GM12872 (cell line): ENCODE measurements around the gene EPHB2.

Experiments used
- TF ChIP-seq, protein P1 (sequence below): IDR thresholded peaks from 3 replicates; pipeline ENCODE4 v1.5.1; 2011; ENCODE audit warnings: low read depth, mild to moderate bottlenecking, low read length, moderate library complexity; ENCODE audit not compliant: insufficient read depth

EPHB2 gene

DNA sequence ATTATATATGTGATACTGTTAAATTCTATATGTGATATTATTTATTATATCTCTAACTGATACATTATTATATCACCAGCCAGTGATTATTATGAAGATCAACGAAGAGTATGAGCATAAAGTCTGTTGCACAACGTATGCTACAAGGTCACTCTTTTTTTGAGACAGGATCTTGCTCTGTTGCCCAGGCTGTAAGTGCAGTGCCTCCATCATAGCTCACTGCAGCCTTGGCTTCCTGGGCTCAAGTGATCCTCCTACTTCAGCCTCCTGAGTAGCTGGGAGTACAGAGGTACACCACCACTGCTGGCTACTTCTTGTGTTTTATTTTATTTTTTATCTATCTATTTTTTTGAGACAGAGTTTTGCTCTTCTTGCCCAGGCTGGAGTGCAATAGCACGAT lies 14.0 kb upstream of the EPHB2 start:
- TF ChIP-seq, protein P1, sequence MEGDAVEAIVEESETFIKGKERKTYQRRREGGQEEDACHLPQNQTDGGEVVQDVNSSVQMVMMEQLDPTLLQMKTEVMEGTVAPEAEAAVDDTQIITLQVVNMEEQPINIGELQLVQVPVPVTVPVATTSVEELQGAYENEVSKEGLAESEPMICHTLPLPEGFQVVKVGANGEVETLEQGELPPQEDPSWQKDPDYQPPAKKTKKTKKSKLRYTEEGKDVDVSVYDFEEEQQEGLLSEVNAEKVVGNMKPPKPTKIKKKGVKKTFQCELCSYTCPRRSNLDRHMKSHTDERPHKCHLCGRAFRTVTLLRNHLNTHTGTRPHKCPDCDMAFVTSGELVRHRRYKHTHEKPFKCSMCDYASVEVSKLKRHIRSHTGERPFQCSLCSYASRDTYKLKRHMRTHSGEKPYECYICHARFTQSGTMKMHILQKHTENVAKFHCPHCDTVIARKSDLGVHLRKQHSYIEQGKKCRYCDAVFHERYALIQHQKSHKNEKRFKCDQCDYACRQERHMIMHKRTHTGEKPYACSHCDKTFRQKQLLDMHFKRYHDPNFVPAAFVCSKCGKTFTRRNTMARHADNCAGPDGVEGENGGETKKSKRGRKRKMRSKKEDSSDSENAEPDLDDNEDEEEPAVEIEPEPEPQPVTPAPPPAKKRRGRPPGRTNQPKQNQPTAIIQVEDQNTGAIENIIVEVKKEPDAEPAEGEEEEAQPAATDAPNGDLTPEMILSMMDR, result no peak

DNA sequence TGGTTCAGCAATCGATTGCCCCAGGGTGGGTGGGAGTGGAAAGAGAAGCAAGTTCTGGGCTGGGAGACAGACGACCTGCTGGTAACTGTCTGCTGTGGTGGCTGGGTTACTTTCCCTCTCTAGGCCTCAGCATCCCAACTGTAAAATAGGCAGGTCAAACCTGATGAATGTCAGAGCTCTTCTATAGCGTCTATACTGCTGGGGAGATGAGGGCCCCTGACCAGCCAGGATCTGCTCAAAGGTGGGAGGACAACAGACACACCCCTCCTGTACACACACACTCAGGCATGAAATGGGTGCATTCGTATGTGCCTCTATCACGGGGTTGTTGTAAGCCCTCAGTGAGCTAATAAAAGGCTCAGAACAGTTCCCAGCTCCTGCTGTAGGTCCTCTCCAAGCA lies 12.7 kb upstream of the EPHB2 start:
- TF ChIP-seq, protein P1, result no peak

DNA sequence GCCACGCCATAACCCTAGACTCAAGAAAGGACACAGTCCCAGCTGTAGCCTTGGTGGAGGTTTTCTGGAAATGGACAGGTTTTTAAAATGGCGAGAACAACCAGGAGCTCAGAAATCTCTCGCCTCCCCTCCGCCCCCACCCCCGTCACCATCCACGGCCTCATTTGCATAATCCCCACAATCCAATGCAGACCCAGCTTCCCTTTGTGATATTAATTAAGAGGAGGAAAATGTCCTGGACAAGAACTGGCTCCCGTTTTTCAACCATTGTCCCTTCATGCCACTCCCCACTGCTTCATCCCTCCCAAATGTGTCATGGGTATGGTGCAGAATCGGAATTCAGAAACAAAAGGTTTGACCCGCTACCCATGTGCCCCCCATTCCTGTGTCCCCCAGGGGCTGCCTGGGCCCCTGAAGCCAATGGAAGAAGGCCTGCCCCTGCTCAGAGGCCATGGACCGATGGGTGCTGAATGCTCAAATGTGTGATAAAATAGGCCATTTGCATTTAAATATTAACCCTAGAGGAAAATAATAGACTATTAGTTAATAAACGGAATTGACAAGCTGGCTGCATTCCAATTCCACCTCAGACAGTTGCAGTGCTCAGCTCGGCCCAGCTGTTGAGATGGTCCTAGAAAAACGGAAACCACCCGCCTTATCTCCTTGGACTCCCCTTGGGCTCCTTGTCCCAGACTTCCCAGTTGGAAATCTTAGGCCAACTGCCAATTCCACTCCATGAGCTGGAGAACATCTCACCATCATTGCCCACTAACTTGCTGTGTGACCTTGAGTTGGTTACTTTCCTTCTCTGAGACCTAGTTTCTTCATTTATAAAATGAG lies 10.7 kb upstream of the EPHB2 start:
- TF ChIP-seq, protein P1, result no peak

DNA sequence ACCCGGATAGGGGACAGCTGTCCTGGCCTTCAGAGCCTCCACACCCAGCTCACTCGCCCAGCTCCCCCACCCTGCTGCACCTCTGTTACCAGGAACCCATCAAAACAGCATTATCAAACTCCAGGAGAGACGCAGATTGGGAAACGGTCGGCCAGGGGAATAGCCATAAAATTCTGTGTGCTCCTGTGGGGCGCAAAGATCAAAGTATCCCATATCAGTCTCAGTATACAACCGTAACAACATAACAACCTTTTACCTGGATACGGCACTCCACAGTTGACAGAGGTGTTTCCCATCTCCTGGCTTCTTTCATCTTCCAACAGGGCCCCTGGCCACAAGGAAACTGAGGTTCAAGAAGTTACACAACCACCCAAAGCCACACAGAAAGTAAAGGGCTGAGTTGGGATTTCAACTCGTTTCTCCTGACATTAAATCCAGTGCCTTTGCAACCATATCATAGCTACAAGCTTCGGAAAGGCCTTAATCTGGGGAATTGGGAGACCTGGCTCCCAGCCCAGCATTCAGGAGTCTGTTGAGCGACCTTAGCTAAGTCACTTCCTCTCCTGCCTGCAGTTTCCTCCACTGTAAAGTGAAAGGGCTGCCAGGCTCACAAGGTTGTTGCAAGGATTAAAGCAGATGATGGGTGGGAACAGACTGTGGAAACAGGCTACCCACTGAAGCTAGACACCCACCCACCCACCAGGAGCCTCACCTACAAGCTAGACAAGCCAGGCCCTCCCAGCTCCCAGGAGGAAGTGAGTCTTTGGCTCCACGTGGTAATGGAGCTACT lies 8.1 kb upstream of the EPHB2 start:
- TF ChIP-seq, protein P1, result no peak

DNA sequence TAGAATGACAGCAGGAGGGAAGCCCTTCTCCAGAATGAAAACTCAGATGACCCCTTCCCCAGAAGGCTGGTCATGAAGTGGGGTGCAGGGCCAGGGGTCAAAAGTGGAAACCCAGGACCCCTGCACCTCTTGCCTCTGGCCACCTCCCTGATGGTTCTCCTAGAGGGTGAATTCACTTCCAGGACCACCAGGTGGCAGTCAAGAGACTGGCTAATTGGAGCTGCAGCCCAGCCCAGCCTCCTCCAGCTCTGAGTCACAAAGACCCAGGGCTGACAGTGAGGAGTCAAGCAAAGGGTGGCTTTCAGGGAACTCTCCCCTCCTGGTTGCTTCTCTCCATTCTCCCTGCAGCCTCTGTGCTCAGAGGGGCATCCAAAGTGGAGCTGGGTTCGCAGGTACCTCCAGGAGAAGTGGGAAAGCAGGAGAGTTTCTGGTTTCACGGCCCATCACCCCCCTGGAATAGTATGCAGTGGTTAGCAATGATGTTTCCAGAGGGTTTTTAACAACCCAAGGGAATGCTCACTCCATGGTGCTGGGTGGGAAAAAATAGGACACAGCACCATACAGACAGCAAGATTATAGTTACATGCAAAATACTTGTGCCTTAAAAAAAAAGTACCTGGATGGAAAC lies 6.1 kb upstream of the EPHB2 start:
- TF ChIP-seq, protein P1, result peak; percentile 90

DNA sequence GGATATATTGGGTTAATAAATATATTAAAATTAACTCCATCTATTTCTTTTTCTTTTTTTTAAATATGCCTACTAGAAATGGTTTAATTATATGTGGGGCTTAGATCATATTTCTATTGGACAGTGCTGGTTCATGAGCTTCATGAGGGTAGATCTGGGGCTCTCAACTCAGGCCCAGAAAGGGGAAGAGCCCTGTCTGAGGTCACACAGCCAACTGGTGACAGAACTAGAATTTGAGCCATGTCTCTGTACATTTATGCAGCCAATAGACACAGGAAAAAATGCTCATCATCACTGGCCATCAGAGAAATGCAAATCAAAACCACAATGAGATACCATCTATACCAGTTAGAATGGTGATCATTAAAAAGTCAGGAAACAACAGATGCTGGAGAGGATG lies 5.1 kb upstream of the EPHB2 start:
- TF ChIP-seq, protein P1, result no peak

DNA sequence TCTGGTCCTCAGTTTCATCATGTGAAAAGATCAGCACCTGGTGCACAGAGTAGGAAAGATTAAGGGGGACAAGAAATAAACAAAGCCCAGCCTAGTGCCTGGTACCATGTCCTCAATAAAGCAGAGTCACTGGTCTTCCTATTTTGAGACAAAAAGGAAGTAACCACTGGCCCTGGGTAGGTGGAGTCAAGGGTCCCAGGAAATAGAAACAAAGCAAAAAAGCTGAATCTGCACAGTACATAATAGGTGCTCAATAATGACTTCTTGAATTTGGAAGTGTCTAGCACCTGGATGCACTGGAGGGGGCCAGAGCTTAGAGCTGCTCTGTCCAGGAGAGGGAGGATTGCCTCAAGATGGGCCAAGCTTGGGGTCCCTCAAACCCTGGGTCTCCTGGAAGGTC lies 1.9 kb upstream of the EPHB2 start:
- TF ChIP-seq, protein P1, result no peak
